NCI-H345 treated with DMSO at 0.1 percent for 48 hours (cell line): ENCODE results near the gene PCDHB5.
A peak's percentile ranks its signal among the peaks of the same experiment; 100 is the strongest.
"Not testable (repeated sequence)": the region's sequence is repeated elsewhere in the genome, so short reads cannot be mapped to it uniquely, and the experiment has no call there.

ENCODE experiments used
- DNase-seq: peaks from one replicate; lab custom pipeline; 2025; ENCODE audit not compliant: unreplicated experiment; lab: John Stamatoyannopoulos, UW

The PCDHB5 gene

GRCh38 chr5:141135030-141135717, at the start of gene PCDHB5:
Gene PCDHB5 (plus strand): TSS chr5:141135206. CDS start chr5:141135435, 229 bp downstream.
- no peak for DNase-seq

- no peak for DNase-seq
Measured at GRCh38 chr5:141094481-141095262, 40.3 kb upstream of the PCDHB5 start, which contains the start of gene PCDHB2. Gene PCDHB2 (plus strand): TSS chr5:141094615. CDS start chr5:141094791, 176 bp downstream.

- no peak for DNase-seq
Measured at GRCh38 chr5:141095263-141095641, 39.8 kb upstream of the PCDHB5 start.

GRCh38 chr5:141096181-141096580, 38.8 kb upstream of the PCDHB5 start:
- not testable (repeated sequence) for DNase-seq

GRCh38 chr5:141096586-141096985, 38.4 kb upstream of the PCDHB5 start:
- DNase-seq: not testable (repeated sequence)

- DNase-seq: peak; percentile 42
Measured at GRCh38 chr5:141100243-141100805, 34.7 kb upstream of the PCDHB5 start, which contains the start of gene PCDHB3. Gene PCDHB3 (plus strand): TSS chr5:141100473. CDS start chr5:141100650, 177 bp downstream.

- no peak for DNase-seq
Measured at GRCh38 chr5:141101059-141101458, 33.9 kb upstream of the PCDHB5 start.

GRCh38 chr5:141102070-141102469, 32.9 kb upstream of the PCDHB5 start:
- not testable (repeated sequence) for DNase-seq

- not testable (repeated sequence) for DNase-seq
Measured at GRCh38 chr5:141102471-141102870, 32.5 kb upstream of the PCDHB5 start.

- no peak for DNase-seq
Measured at GRCh38 chr5:141105350-141105749, 29.7 kb upstream of the PCDHB5 start.

GRCh38 chr5:141119250-141119649, 15.8 kb upstream of the PCDHB5 start:
- DNase-seq: no peak

GRCh38 chr5:141121563-141121962, 13.4 kb upstream of the PCDHB5 start, which contains the start of gene PCDHB4:
Gene PCDHB4 (plus strand): TSS chr5:141121818. CDS start chr5:141121999, 181 bp downstream.
- DNase-seq: no peak

- no peak for DNase-seq
Measured at GRCh38 chr5:141121985-141122384, 13.0 kb upstream of the PCDHB5 start.

- DNase-seq: not testable (repeated sequence)
Measured at GRCh38 chr5:141123396-141124135, 11.4 kb upstream of the PCDHB5 start.

- no peak for DNase-seq
Measured at GRCh38 chr5:141127305-141127704, 7.7 kb upstream of the PCDHB5 start.

- DNase-seq: no peak
Measured at GRCh38 chr5:141135718-141136266, 786 bp downstream of the PCDHB5 start.

- DNase-seq: not testable (repeated sequence)
Measured at GRCh38 chr5:141137346-141137745, 2.3 kb downstream of the PCDHB5 start.

- DNase-seq: no peak
Measured at GRCh38 chr5:141149812-141150211, 14.8 kb downstream of the PCDHB5 start, which contains the start of gene PCDHB6. Gene PCDHB6 (plus strand): TSS chr5:141150057. CDS start chr5:141150258, 201 bp downstream.

GRCh38 chr5:141150224-141150992, 15.4 kb downstream of the PCDHB5 start:
- DNase-seq: no peak

GRCh38 chr5:141150993-141151325, 16.0 kb downstream of the PCDHB5 start:
- no peak for DNase-seq
